PFSK-1 (cell line): ENCODE data around the gene IPO7.

Source experiments
- POLR2AphosphoS5 ChIP-seq: IDR thresholded peaks from 2 replicates; pipeline ENCODE4 v1.6.1; 2012; ENCODE audit warnings: low read depth, mild to moderate bottlenecking, control low read depth, low read length, moderate library complexity
- REST ChIP-seq, 2 experiments: IDR thresholded peaks; 2 replicates each; pipeline versions ENCODE4 v1.6.1 to v1.8.0; 2011 to 2012; ENCODE audit warnings: low read depth in 2 of 2, low read length in 2 of 2, control low read depth in 1 of 2, inconsistent platforms in 1 of 2, mild to moderate bottlenecking in 1 of 2, moderate library complexity in 1 of 2; ENCODE audit not compliant: insufficient read depth in 1 of 2
- SIN3A ChIP-seq: IDR thresholded peaks from 2 replicates; pipeline ENCODE4 v1.6.1; 2012; ENCODE audit warnings: mild to moderate bottlenecking, low read length, moderate library complexity, borderline replicate concordance; ENCODE audit not compliant: insufficient read depth
- TAF1 ChIP-seq: IDR thresholded peaks from 2 replicates; pipeline ENCODE4 v1.6.1; 2012; ENCODE audit warnings: low read length, control low read depth, borderline replicate concordance; ENCODE audit not compliant: insufficient read depth

GRCh38 chr11:9428706-9429105, 44.3 kb downstream of the IPO7 start:
- TF ChIP-seq REST (IDR thresholded peaks at IDR 0.05; ENCODE audit: insufficient read depth in 1 of 2, low read depth in 2 of 2, low read length in 2 of 2) (no peak), SIN3A (no peak), POLR2AphosphoS5 (0 out of 2 replicates have a peak, but pooled peaks have one; percentile 39), TAF1 (no peak)
